B cell (primary cell): ENCODE results near the gene KLK2. TPM values are rescaled to one million over a fixed set of nuclear protein-coding genes. Genes with fewer than 3 reads are reported as not detected.

Source experiments
- ATAC-seq: fragments of 200-7000 bp; cut with Tn5 transposase; one replicate; pipeline ENCODE4 v1.10.0; 2021; ENCODE audit warnings: low read depth, mild to moderate bottlenecking, moderate number of reproducible peaks, moderate library complexity
- CTCF ChIA-PET: fragments of 350-600 bp; sonication (Branson Sonifier 250); formaldehyde crosslinking; loops from one replicate; lab custom pipeline; 2021; ENCODE audit warnings: antibody characterized with exemption, inconsistent platforms; lab: Charles Lee
- POLR2A ChIA-PET: fragments of 350-600 bp; sonication (Branson Sonifier 250); formaldehyde crosslinking; loops from one replicate; lab custom pipeline; 2021; ENCODE audit warnings: antibody characterized with exemption; lab: Charles Lee
- DNase-seq: peaks from one replicate; pipeline ENCODE4 v3.0.0; 2013
- H2AFZ ChIP-seq: 2 replicates; pipeline ENCODE4 v1.6.1; 2012; ENCODE audit warnings: mild to moderate bottlenecking, low read depth, low read length; ENCODE audit not compliant: insufficient read depth, poor library complexity, severe bottlenecking
- H3K27ac ChIP-seq, 2 donors: 1 replicate in 1 of 2; 2 replicates in 1 of 2; pipeline ENCODE4 v1.5.1; 2012 to 2013; ENCODE audit warnings: low read length in 2 of 2, mild to moderate bottlenecking in 2 of 2, moderate library complexity in 1 of 2
- H3K27me3 ChIP-seq, 4 experiments: fragments of 200-600 bp in 1 of 4; sonication (generic) in 1 of 4; replicated peaks in 1 of 4; 1 replicate in 2 of 4; 2 replicates in 2 of 4; pipeline versions ENCODE4 v1.6.1 to v1.7.0; 2013 to 2016; ENCODE audit warnings: low read length in 3 of 4, mild to moderate bottlenecking in 2 of 4, mixed read lengths in 1 of 4, moderate library complexity in 1 of 4; ENCODE audit not compliant: insufficient read depth in 4 of 4, control insufficient read depth in 3 of 4; ENCODE audit errors: control extremely low read depth in 1 of 4
- H3K36me3 ChIP-seq, 2 experiments: replicated peaks in 1 of 2; 1 replicate in 1 of 2; 2 replicates in 1 of 2; pipeline versions ENCODE4 v1.6.1 to v1.7.1; 2013; ENCODE audit warnings: low read length in 1 of 2; ENCODE audit not compliant: insufficient read depth in 2 of 2, control insufficient read depth in 1 of 2; ENCODE audit errors: control extremely low read depth in 1 of 2, extremely low read depth in 1 of 2
- H3K4me1 ChIP-seq, 2 donors: fragments of 200-600 bp in 1 of 2; sonication (generic) in 1 of 2; 1 replicate in 1 of 2; 2 replicates in 1 of 2; pipeline versions ENCODE4 v1.5.1 to v1.6.1; 2013 to 2017; ENCODE audit warnings: low read length in 2 of 2; ENCODE audit not compliant: control insufficient read depth in 2 of 2, insufficient read depth in 2 of 2
- H3K4me2 ChIP-seq: replicated peaks from 2 replicates; pipeline ENCODE3; 2012; ENCODE audit warnings: mild to moderate bottlenecking, low read depth, low read length; ENCODE audit not compliant: poor library complexity, severe bottlenecking
- H3K4me3 ChIP-seq, 5 experiments: fragments of 200-600 bp in 1 of 5; sonication (generic) in 1 of 5; 1 replicate in 3 of 5; 2 replicates in 2 of 5; pipeline versions ENCODE4 v1.5.1 to v1.7.0; 2011 to 2016; ENCODE audit warnings: low read length in 4 of 5, mild to moderate bottlenecking in 4 of 5, low read depth in 2 of 5, control low read depth in 1 of 5, moderate library complexity in 1 of 5; ENCODE audit not compliant: insufficient read depth in 1 of 5; ENCODE audit errors: control extremely low read depth in 1 of 5, extremely low read depth in 1 of 5
- H3K79me2 ChIP-seq: fragments of 200-600 bp; sonication (generic); one replicate; pipeline ENCODE4 v1.6.0; 2016; ENCODE audit warnings: low read length; ENCODE audit not compliant: control insufficient read depth, insufficient read depth
- H3K9ac ChIP-seq: fragments of 200-600 bp; sonication (generic); 2 replicates; pipeline ENCODE4 v1.6.1; 2017; ENCODE audit warnings: mild to moderate bottlenecking, low read length, moderate library complexity
- H3K9me3 ChIP-seq, 3 donors: one replicate each; pipeline versions ENCODE4 v1.6.1 to v1.7.1; 2013; ENCODE audit warnings: low read length in 2 of 3; ENCODE audit not compliant: control insufficient read depth in 2 of 3, insufficient read depth in 1 of 3; ENCODE audit errors: control extremely low read depth in 1 of 3
- H4K20me1 ChIP-seq: 2 replicates; pipeline ENCODE4 v1.6.0; 2012; ENCODE audit warnings: mild to moderate bottlenecking, low read length; ENCODE audit not compliant: insufficient read depth, control insufficient read depth, poor library complexity, severe bottlenecking
- H3K27ac Mint-ChIP-seq: one replicate; pipeline ENCODE4 v1.8.0; 2021; ENCODE audit warnings: mixed read lengths
- H3K27me3 Mint-ChIP-seq: one replicate; pipeline ENCODE4 v1.8.0; 2021; ENCODE audit warnings: mixed read lengths
- H3K4me1 Mint-ChIP-seq: one replicate; pipeline ENCODE4 v1.8.0; 2021; ENCODE audit warnings: mixed read lengths
- H3K4me3 Mint-ChIP-seq: one replicate; pipeline ENCODE4 v1.8.0; 2021; ENCODE audit warnings: mixed read lengths
- H3K9me3 Mint-ChIP-seq: one replicate; pipeline ENCODE4 v1.8.0; 2022; ENCODE audit warnings: mixed read lengths; ENCODE audit not compliant: insufficient read depth
- EZH2 ChIP-seq: IDR thresholded peaks from 2 replicates; pipeline ENCODE4 v1.6.1; 2012; ENCODE audit warnings: borderline replicate concordance, low read depth, mild to moderate bottlenecking, moderate library complexity, low read length; ENCODE audit not compliant: insufficient read depth, poor library complexity, severe bottlenecking
- WGBS: methylation state at CpG from one replicate; pipeline ENCODE4 v1.1.5; 2013; ENCODE audit warnings: missing lambda C conversion rate; ENCODE audit not compliant: insufficient coverage; 5-methylcytosine and 5-hydroxymethylcytosine counted together
- intact Hi-C: fragments of 100-400 bp; cut with micrococcal nuclease; formaldehyde crosslinking; loops from one replicate; pipeline ENCODE4 v1.10.0; 2022
- polyA plus RNA-seq: library from polyadenylated mRNA; depleted of rRNA; stranded (reverse); fragments of >200 nt; gene quantifications from 2 replicates; pipeline ENCODE4 v1.2.3, GENCODE V29; 2012
- total RNA-seq, 2 donors: library from RNA; stranded (reverse); fragments of 120-200 nt in 1 of 2; gene quantifications; 1 replicate in 1 of 2; 2 replicates in 1 of 2; pipeline versions ENCODE4 v1.2.3 to v1.2.4, GENCODE V29; 2013 to 2022
- TF ChIP-seq, protein P1 (sequence below): fragments of 200-600 bp; IDR thresholded peaks from one replicate; pipeline ENCODE4 v1.8.0; 2022; ENCODE audit warnings: antibody characterized with exemption, mild to moderate bottlenecking

The KLK2 gene
- total and polyA plus RNA-seq, 2 donors (not counting 1 experiment from before 2014, with no cell fraction given): 0.60 to 1.7 TPM

DNA sequence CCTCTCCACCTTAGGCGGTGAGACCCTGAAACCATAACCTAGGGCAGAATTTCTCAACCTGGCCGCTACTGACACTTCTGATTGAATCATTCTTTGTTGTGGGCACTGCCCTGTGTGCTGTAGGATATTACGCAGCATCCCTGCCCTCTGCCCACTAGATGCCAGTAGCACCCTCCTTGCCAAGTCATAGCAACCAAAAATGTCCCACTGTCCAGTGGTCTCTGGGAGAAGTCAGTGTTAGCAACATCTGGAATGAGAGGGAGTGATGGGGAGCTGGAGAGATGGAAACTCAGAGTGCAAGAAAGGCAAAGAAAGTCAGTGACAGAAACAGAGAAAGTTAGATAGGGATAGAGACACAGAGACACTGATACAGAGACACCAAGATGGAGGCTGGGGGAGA lies 24.4 kb downstream of the KLK2 start:
- no peaks in the 10 kb centered on the region for H3K27me3 ChIP-seq
- Mint-ChIP-seq H3K27me3 (peaks cover 3% of the 10 kb centered on the region), H3K4me1 (peaks cover 44% of the 10 kb centered on the region), H3K9me3 (no peaks in the 10 kb centered on the region), H3K4me3 (peak overlapping the region; percentile 13), H3K27ac (peak overlapping the region; percentile 94)
- peaks cover 19 to 22% of the 10 kb centered on the region in 2 donors for H3K4me1 ChIP-seq
- no peak for DNase-seq
- H3K36me3 ChIP-seq: no peaks in the 10 kb centered on the region
- ChIA-PET CTCF (interaction anchor here (2.5 kb wide), 1 partner anchor 25 kb away, joined by 10 read pairs; no protein-coding TSS in a partner anchor), POLR2A (interaction anchor here (0.6 kb wide), 1 partner anchor 569 kb away, joined by 4 read pairs; the partner anchor contains the start of gene KCNC3)
- peak overlapping the region; percentile 46 for H3K4me2 ChIP-seq
- 92% methylated on average over 3 of the region's 3 CpGs for WGBS
- H3K9me3 ChIP-seq: peaks cover 2 to 17% (median 12%) of the 10 kb centered on the region in 3 donors
- no peaks in the 10 kb centered on the region for H3K79me2 ChIP-seq
- ATAC-seq: no peak
- intact Hi-C loops: loop anchor here (5.0 kb wide), 3 partner anchors 60 to 540 kb away; no protein-coding TSS in a partner anchor
- no peak overlapping the region for H3K4me3 ChIP-seq
- peak overlapping the region; percentile 3 for H3K9ac ChIP-seq
- H3K27ac ChIP-seq: peak overlapping the region; percentile 78 to 84
- H2AFZ ChIP-seq: no peak overlapping the region
- no peaks in the 10 kb centered on the region for H4K20me1 ChIP-seq
- TF ChIP-seq, protein P1, sequence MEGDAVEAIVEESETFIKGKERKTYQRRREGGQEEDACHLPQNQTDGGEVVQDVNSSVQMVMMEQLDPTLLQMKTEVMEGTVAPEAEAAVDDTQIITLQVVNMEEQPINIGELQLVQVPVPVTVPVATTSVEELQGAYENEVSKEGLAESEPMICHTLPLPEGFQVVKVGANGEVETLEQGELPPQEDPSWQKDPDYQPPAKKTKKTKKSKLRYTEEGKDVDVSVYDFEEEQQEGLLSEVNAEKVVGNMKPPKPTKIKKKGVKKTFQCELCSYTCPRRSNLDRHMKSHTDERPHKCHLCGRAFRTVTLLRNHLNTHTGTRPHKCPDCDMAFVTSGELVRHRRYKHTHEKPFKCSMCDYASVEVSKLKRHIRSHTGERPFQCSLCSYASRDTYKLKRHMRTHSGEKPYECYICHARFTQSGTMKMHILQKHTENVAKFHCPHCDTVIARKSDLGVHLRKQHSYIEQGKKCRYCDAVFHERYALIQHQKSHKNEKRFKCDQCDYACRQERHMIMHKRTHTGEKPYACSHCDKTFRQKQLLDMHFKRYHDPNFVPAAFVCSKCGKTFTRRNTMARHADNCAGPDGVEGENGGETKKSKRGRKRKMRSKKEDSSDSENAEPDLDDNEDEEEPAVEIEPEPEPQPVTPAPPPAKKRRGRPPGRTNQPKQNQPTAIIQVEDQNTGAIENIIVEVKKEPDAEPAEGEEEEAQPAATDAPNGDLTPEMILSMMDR: no peak
- no peak for TF ChIP-seq EZH2

DNA sequence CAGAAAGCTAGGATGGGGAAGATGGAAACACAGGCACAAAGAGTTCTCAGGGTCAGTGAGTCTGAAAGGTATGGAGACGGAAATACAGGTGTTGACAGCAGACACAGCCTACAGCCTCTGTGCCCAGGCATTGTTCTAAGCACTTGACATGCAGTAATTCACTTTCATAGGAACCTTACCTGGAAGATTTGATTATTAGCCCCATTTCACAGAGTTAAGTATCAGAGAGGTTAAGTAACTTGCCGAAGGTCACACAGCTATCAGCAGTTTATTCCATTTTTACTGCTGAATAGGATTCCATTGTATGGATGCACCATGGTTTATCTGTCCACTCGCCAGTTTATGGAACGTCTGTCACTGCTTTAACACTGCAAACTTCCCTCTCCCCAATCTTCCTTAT lies 24.8 kb downstream of the KLK2 start:
- POLR2A ChIA-PET: interaction anchor here (0.6 kb wide), 1 partner anchor 569 kb away, joined by 4 read pairs; the partner anchor contains the start of gene KCNC3
- 75% methylated on average over 2 of the region's 4 CpGs for WGBS
- Histone ChIP-seq H3K4me3 (no peak overlapping the region), H3K9me3 (peaks cover 2 to 15% (median 12%) of the 10 kb centered on the region in 3 donors), H3K79me2 (no peaks in the 10 kb centered on the region), H3K27ac (peak overlapping the region in 1 of 2 donors; percentile 84), H2AFZ (no peak overlapping the region), H3K4me1 (peaks cover 19 to 22% of the 10 kb centered on the region in 2 donors), H3K27me3 (no peaks in the 10 kb centered on the region), H3K36me3 (no peaks in the 10 kb centered on the region), H3K4me2 (no peak overlapping the region), H3K9ac (peak overlapping the region; percentile 3), H4K20me1 (no peaks in the 10 kb centered on the region)
- H3K27ac Mint-ChIP-seq: peak overlapping the region; percentile 94
- H3K4me3 Mint-ChIP-seq: no peak overlapping the region
- no peaks in the 10 kb centered on the region for H3K9me3 Mint-ChIP-seq
- intact Hi-C loops: loop anchor here (5.0 kb wide), 3 partner anchors 61 to 541 kb away; no protein-coding TSS in a partner anchor
- peaks cover 3% of the 10 kb centered on the region for H3K27me3 Mint-ChIP-seq
- TF ChIP-seq, protein P1: no peak
- no peak for TF ChIP-seq EZH2
- H3K4me1 Mint-ChIP-seq: peaks cover 43% of the 10 kb centered on the region
- ATAC-seq: no peak
- no peak for DNase-seq
- CTCF ChIA-PET: interaction anchor here (2.5 kb wide), 1 partner anchor 24 kb away, joined by 10 read pairs; no protein-coding TSS in a partner anchor
